AG04450 (cell line): ENCODE data around the gene FAM131B. TPM values are rescaled to one million over a fixed set of nuclear protein-coding genes. Genes with fewer than 3 reads are reported as not detected.

Source experiments
- CTCF ChIA-PET: fragments of 300-600, 350-600 bp; formaldehyde crosslinking; extraction: SDS; loops from one replicate; lab custom pipeline; 2022; ENCODE audit warnings: antibody characterized with exemption, inconsistent platforms; lab: Charles Lee
- POLR2A ChIA-PET: fragments of 350-600 bp; formaldehyde crosslinking; extraction: SDS; loops from one replicate; lab custom pipeline; 2021; ENCODE audit warnings: antibody characterized with exemption, inconsistent platforms; lab: Yijun Ruan, JAX
- DNase-seq: peaks from one replicate; pipeline ENCODE4 v3.0.0-alpha.2; 2011; ENCODE audit warnings: low read depth, low spot score
- H3K27ac ChIP-seq: one replicate; pipeline ENCODE4 v1.5.1; 2012; ENCODE audit warnings: low read depth, low read length, control low read depth
- H3K27me3 ChIP-seq: one replicate; pipeline ENCODE4 v1.6.0; 2012; ENCODE audit warnings: low read length; ENCODE audit not compliant: control insufficient read depth, insufficient read depth
- H3K4me3 ChIP-seq: 2 replicates; pipeline ENCODE4 v1.5.1; 2011; ENCODE audit warnings: mild to moderate bottlenecking, low read depth, low read length, control low read depth
- H3K9me3 ChIP-seq: 2 replicates; pipeline ENCODE4 v1.5.1; 2012; ENCODE audit warnings: low read length; ENCODE audit not compliant: control insufficient read depth, insufficient read depth
- CTCF ChIP-seq: IDR thresholded peaks from 2 replicates; pipeline ENCODE4 v1.5.1; 2011; ENCODE audit warnings: low read depth, low read length, control low read depth, inconsistent platforms
- polyA plus RNA-seq: library from polyadenylated mRNA; depleted of rRNA; stranded (reverse); fragments of >200 nt; gene quantifications from 2 replicates; pipeline ENCODE4 v1.2.3, GENCODE V29; 2011

FAM131B gene
- polyA plus RNA-seq, 1 experiment = 3.1 TPM

- no peak overlapping the region for H3K27ac ChIP-seq
- ChIA-PET POLR2A (no interaction called here), CTCF (interaction anchor here (1.2 kb wide), 1 partner anchor 35 kb away, joined by 3 read pairs; the partner anchor contains the start of gene CASP2)
- no peak for DNase-seq
- H3K4me3 ChIP-seq = no peak overlapping the region
- H3K27me3 ChIP-seq = no peaks in the 10 kb centered on the region
- no peak for TF ChIP-seq CTCF
- no peaks in the 10 kb centered on the region for H3K9me3 ChIP-seq
Observed at GRCh38 chr7:143322760-143323633, 39.5 kb downstream of the FAM131B start.

- no peak overlapping the region for H3K27ac ChIP-seq
- no peak for DNase-seq
- no peak; the same call in 1 of the 2 replicates for TF ChIP-seq CTCF
- no peaks in the 10 kb centered on the region for H3K9me3 ChIP-seq
- no peaks in the 10 kb centered on the region for H3K27me3 ChIP-seq
- POLR2A ChIA-PET = no interaction called here
- CTCF ChIA-PET = interaction anchor here (0.6 kb wide), 1 partner anchor 30 kb away, joined by 3 read pairs; no protein-coding TSS in a partner anchor
- H3K4me3 ChIP-seq = no peak overlapping the region
Observed at GRCh38 chr7:143321734-143322133, 40.8 kb downstream of the FAM131B start.

- DNase-seq = no peak
- H3K4me3 ChIP-seq = no peak overlapping the region
- H3K27me3 ChIP-seq = no peaks in the 10 kb centered on the region
- ChIA-PET POLR2A (no interaction called here), CTCF (interaction anchor here (0.6 kb wide), 1 partner anchor 30 kb away, joined by 3 read pairs; no protein-coding TSS in a partner anchor)
- no peak overlapping the region for H3K27ac ChIP-seq
- no peaks in the 10 kb centered on the region for H3K9me3 ChIP-seq
- no peak for TF ChIP-seq CTCF
Observed at GRCh38 chr7:143321242-143321641, 41.3 kb downstream of the FAM131B start.

GRCh38 chr7:143320620-143321019 is 41.9 kb downstream of the FAM131B start:
- no peak overlapping the region for H3K4me3 ChIP-seq
- H3K9me3 ChIP-seq = no peaks in the 10 kb centered on the region
- no peaks in the 10 kb centered on the region for H3K27me3 ChIP-seq
- TF ChIP-seq CTCF = no peak
- DNase-seq = no peak
- H3K27ac ChIP-seq = no peak overlapping the region
- ChIA-PET CTCF (interaction anchor here (0.5 kb wide), 1 partner anchor 117 kb away, joined by 4 read pairs; no protein-coding TSS in a partner anchor), POLR2A (no interaction called here)

GRCh38 chr7:143318661-143319060 is 43.9 kb downstream of the FAM131B start:
- TF ChIP-seq CTCF = 0 out of 2 replicates have a peak, but pooled peaks have one; percentile 14
- no peak for DNase-seq
- H3K9me3 ChIP-seq = no peaks in the 10 kb centered on the region
- no peak overlapping the region for H3K4me3 ChIP-seq
- peak overlapping the region; percentile 21 for H3K27ac ChIP-seq
- H3K27me3 ChIP-seq = no peaks in the 10 kb centered on the region
- ChIA-PET POLR2A (no interaction called here), CTCF (interaction anchor here (0.8 to 1.4 kb wide), 3 partner anchors 10 to 79 kb away, joined by 3 to 4 read pairs (median 3); no protein-coding TSS in a partner anchor)
